HAP-1 (cell line): ENCODE results near the gene RFLNA.

Source experiments
- DNase-seq, 2 experiments: peaks; one replicate each; pipeline ENCODE4 v3.0.0-alpha.2; 2016 to 2020; ENCODE audit warnings: low spot score in 2 of 2
- H3K27me3 ChIP-seq: fragments of 250-450 bp; sonication (Bioruptor Pico); 2 replicates; pipeline ENCODE4 v1.5.1; 2020; ENCODE audit warnings: low read depth, mild to moderate bottlenecking, moderate library complexity
- H3K36me3 ChIP-seq: fragments of 250-450 bp; sonication (Bioruptor Pico); replicated peaks from 2 replicates; pipeline ENCODE4 v1.5.1; 2020; ENCODE audit warnings: mild to moderate bottlenecking
- H3K4me1 ChIP-seq: fragments of 250-450 bp; sonication (Bioruptor Pico); 2 replicates; pipeline ENCODE4 v1.5.1; 2020; ENCODE audit warnings: mild to moderate bottlenecking
- H3K4me3 ChIP-seq: fragments of 250-450 bp; sonication (Bioruptor Pico); 2 replicates; pipeline ENCODE4 v1.5.1; 2020; ENCODE audit warnings: mild to moderate bottlenecking, moderate library complexity
- H3K9me3 ChIP-seq: fragments of 250-450 bp; sonication (Bioruptor Pico); 2 replicates; pipeline ENCODE4 v1.5.1; 2020; ENCODE audit warnings: mild to moderate bottlenecking, moderate library complexity
- in situ Hi-C: fragments of 300-500 bp; cut with MboI; formaldehyde crosslinking; loops from 3 replicates; pipeline ENCODE4 v1.14.3; 2020; ENCODE audit warnings: low sequenced_read_pairs, inconsistent platforms, mixed read lengths

Gene RFLNA

DNA sequence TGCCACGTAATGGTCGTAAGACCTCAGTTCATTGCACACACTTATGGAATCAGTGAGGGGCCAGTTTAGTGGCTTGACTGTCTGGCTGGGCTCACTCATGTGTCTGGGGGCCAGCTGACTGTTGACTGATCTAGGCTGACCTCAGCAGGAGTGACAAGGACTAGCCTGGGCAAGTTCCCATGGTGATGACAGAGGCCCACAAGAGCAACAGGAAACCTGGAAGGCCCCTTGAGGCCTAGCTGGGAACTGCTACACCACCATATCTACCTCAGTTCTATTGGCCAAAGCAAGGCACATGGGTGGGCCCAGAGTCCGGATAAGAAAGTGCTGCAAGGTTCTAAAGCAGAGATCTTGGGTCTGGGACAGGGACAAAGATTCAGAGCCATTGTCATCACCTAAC lies 21.3 kb upstream of the RFLNA start:
- Histone ChIP-seq H3K4me3 (no peak overlapping the region), H3K4me1 (no peaks in the 10 kb centered on the region), H3K36me3 (no peaks in the 10 kb centered on the region), H3K9me3 (no peaks in the 10 kb centered on the region; the same call in 1 of the 2 replicates), H3K27me3 (peaks cover 3% of the 10 kb centered on the region; the same call in 1 of the 2 replicates)
- in situ Hi-C loops, result no loop called here
- peak; percentile 38 to 75 for DNase-seq

GRCh38 chr12:124276337-124276736 lies 18.6 kb upstream of the RFLNA start:
- DNase-seq, result no peak
- H3K4me3 ChIP-seq, result no peak overlapping the region
- no peaks in the 10 kb centered on the region for H3K36me3 ChIP-seq
- H3K4me1 ChIP-seq, result no peaks in the 10 kb centered on the region
- in situ Hi-C loops, result no loop called here
- no peaks in the 10 kb centered on the region; the same call in 1 of the 2 replicates for H3K9me3 ChIP-seq
- H3K27me3 ChIP-seq, result peaks cover 6% of the 10 kb centered on the region

GRCh38 chr12:124277394-124278241 lies 17.3 kb upstream of the RFLNA start:
- no peak overlapping the region for H3K4me3 ChIP-seq
- H3K4me1 ChIP-seq, result no peaks in the 10 kb centered on the region
- DNase-seq, result no peak
- H3K9me3 ChIP-seq, result no peaks in the 10 kb centered on the region; the same call in 1 of the 2 replicates
- H3K36me3 ChIP-seq, result no peaks in the 10 kb centered on the region
- in situ Hi-C loops, result no loop called here
- H3K27me3 ChIP-seq, result peaks cover 9% of the 10 kb centered on the region

DNA sequence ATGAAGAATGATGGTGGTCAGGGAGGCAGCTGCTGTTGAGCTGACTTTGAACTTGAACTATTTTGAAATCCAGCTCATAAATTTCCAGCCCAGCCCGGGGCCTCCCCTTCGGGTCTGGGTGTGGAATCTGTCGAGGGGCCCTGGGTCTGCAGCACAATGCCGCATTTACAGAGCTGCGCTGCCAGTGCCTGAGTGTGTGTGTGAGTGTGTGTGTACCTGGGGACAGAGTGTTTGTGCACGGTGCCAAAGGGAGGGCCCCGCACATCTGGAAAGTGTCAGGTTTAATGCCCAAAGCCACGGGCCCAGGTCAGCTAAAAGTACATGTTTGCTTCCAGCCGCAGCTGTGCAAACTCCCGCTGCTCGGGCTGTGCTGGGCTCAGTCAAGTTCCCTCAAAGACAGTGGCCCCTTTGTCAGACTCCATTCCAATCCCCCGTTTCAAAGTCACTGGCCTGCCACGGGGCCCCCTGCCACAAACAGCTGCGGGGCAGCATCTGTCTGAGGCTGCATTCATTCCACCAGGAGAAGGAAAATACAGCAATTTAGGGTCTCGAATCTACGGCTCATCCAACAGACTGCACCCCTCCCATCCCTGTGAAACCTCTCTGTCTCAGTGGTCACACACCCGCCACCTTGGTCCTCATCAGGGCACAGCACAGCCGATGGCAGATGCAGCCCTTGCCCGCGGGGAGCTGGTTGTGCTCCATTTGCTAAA lies 16.3 kb upstream of the RFLNA start:
- H3K4me1 ChIP-seq, result no peaks in the 10 kb centered on the region
- no peak for DNase-seq

DNA sequence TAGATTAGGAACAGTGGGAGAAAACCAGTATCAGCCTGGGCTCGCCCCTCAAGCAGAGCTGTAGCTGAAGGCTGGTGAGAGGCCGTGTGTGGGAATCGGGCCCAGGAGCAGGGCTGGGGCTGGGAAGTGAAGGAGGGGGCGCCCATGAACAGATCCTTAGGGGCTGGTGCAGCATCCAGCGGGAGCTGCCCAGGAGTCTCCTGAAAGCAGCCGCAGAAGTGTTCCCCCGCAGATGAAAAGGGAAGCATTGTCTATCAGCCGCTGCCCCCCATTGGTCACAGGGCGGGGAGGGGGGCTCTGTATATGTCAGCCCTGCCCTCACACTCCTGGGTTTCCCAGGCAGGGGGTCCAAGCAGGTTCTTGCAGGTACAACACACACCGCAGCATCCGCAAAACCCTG lies 15.6 kb upstream of the RFLNA start:
- Histone ChIP-seq H3K36me3 (no peaks in the 10 kb centered on the region), H3K4me1 (peaks cover 3% of the 10 kb centered on the region; the same call in 1 of the 2 replicates), H3K9me3 (peaks cover 4% of the 10 kb centered on the region), H3K27me3 (peaks cover 15% of the 10 kb centered on the region), H3K4me3 (no peak overlapping the region)
- in situ Hi-C loops, result no loop called here
- DNase-seq, result no peak

More for the DNA sequence above, 16.3 kb upstream of the RFLNA start:
- in situ Hi-C loops, result no loop called here
- H3K36me3 ChIP-seq, result no peaks in the 10 kb centered on the region
- H3K9me3 ChIP-seq, result no peaks in the 10 kb centered on the region; the same call in 1 of the 2 replicates
- no peak overlapping the region for H3K4me3 ChIP-seq
- H3K27me3 ChIP-seq, result peaks cover 9% of the 10 kb centered on the region

DNA sequence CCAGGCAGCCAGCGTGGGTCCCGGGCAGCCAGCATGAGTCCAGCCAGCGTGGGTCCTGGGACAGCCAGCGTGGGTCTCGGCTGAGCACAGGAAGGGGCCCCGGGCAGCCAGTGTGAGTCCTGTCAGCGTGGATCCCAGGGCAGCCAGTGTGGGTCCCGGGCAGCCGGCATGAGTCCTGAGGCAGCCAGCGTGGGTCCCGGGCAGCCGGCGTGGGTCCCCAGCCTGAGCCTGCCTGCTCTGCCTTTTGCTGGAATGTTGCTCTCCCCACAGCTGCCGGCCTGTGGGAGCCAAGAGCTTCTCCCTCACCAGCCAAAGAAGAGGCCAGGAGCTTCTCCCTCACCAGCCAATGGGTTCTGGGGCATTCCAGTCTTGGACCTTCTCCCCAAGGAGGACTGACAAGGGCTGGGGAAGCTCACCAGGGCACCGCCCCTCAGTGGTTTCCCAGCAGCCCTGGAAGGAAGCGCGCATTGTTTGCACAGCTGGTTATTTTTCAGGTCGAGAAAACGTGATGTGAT lies 15.0 kb upstream of the RFLNA start:
- Histone ChIP-seq H3K27me3 (peaks cover 16% of the 10 kb centered on the region), H3K4me3 (no peak overlapping the region), H3K36me3 (no peaks in the 10 kb centered on the region), H3K4me1 (peaks cover 3% of the 10 kb centered on the region; the same call in 1 of the 2 replicates), H3K9me3 (peaks cover 6% of the 10 kb centered on the region)
- in situ Hi-C loops, result no loop called here
- DNase-seq, result no peak

DNA sequence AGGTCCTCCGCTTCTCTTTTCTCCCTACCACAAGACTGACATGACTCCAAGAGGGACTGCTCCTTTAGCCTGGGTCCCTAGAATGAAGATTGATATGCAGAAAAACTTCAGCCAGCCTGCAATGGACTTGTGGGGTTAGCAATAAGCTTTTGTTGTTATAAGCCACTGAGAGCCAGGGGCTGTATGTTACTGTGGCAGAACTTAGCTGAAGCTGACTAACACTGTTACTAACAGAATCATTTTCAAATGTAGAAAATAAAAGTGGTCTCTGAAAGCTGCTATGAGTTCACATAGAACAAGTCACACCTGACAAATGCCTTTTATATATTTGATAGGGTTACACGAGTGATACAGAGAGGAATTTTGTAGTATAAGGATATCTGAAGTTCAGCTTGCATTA lies 13.6 kb upstream of the RFLNA start:
- in situ Hi-C loops, result no loop called here
- no peak overlapping the region for H3K4me3 ChIP-seq
- DNase-seq, result no peak
- no peaks in the 10 kb centered on the region for H3K36me3 ChIP-seq
- H3K27me3 ChIP-seq, result peaks cover 16% of the 10 kb centered on the region
- H3K4me1 ChIP-seq, result peaks cover 3% of the 10 kb centered on the region; the same call in 1 of the 2 replicates
- peaks cover 6% of the 10 kb centered on the region for H3K9me3 ChIP-seq

- Histone ChIP-seq H3K27me3 (peaks cover 13% of the 10 kb centered on the region), H3K4me3 (no peak overlapping the region), H3K9me3 (peaks cover 6% of the 10 kb centered on the region)
Observed at GRCh38 chr12:124282287-124282686, 12.6 kb upstream of the RFLNA start.

GRCh38 chr12:124283326-124283725 lies 11.6 kb upstream of the RFLNA start:
- peaks cover 15% of the 10 kb centered on the region for H3K27me3 ChIP-seq
- peaks cover 6% of the 10 kb centered on the region for H3K9me3 ChIP-seq
- no peak for DNase-seq
- no peak overlapping the region for H3K4me3 ChIP-seq
- H3K4me1 ChIP-seq, result peaks cover 5% of the 10 kb centered on the region; the same call in 1 of the 2 replicates
- no peaks in the 10 kb centered on the region for H3K36me3 ChIP-seq
- in situ Hi-C loops, result no loop called here

More at GRCh38 chr12:124282287-124282686, 12.6 kb upstream of the RFLNA start:
- no peak for DNase-seq
- in situ Hi-C loops, result no loop called here
- H3K36me3 ChIP-seq, result no peaks in the 10 kb centered on the region
- peaks cover 5% of the 10 kb centered on the region; the same call in 1 of the 2 replicates for H3K4me1 ChIP-seq

DNA sequence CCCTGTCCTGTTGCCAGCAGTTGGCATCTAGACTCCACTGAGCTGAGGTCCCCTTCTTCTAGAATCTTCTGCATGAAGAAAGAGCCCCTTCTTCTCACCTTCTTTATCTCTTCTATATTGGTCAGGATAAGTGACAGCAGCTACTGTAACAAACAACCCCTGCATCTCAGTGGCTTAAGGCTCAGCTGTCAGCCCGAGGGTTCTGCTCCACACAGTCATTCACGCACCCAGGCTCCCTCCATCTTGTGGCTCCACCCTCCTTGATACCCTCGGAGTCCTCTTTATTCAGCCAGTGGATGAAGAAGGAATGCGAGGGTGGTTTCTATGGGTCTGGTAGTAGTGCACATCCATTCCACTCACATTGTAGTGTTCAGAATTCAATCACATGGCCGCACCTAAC lies 10.5 kb upstream of the RFLNA start:
- Histone ChIP-seq H3K9me3 (peaks cover 6% of the 10 kb centered on the region), H3K4me1 (peaks cover 5% of the 10 kb centered on the region; the same call in 1 of the 2 replicates), H3K27me3 (peaks cover 15% of the 10 kb centered on the region), H3K4me3 (no peak overlapping the region), H3K36me3 (no peaks in the 10 kb centered on the region)
- DNase-seq, result no peak
- in situ Hi-C loops, result no loop called here

DNA sequence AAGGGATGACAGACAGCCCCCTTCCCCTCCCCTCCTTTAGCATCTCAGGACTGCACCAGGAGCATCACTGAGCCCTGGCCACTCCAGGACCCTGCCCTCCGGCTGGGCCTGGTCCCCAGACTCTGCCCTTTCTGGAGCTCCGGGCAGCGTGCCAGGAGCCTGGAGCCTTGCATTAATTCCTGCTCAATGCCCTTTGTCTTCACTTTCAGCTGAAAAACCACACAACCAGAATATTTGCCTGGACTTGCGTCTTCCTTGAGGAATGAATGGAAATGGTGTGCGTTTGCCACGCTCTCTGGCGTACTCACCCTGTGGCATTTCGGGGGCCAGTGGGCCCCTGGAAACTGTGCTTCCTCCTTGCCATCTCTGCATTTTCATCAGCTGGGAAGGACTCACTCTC lies 8.5 kb upstream of the RFLNA start:
- Histone ChIP-seq H3K4me3 (no peak overlapping the region), H3K27me3 (peaks cover 12% of the 10 kb centered on the region), H3K4me1 (peaks cover 5% of the 10 kb centered on the region; the same call in 1 of the 2 replicates), H3K9me3 (peaks cover 6% of the 10 kb centered on the region), H3K36me3 (no peaks in the 10 kb centered on the region)
- peak; percentile 42 to 68 for DNase-seq
- in situ Hi-C loops, result no loop called here

DNA sequence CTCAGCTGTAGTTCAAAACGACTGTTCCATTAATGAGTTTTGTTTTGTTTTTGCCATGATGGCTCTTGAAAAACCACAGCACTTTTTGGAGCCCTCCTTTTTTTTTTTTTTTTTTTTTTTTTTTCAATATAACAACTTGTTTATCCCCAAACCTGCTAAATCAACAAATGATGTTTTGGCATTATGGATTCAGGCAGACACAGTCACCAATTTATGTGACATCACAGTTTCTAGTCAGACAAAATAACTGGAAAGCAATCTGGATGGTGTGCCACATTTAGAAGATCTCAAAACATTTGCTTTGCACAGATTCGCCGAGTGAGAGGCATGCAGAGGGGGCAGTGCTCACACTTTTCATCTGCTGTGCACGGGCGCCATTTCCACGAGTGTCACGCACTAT lies 7.9 kb upstream of the RFLNA start:
- no peak for DNase-seq
- Histone ChIP-seq H3K4me3 (no peak overlapping the region), H3K27me3 (peaks cover 9% of the 10 kb centered on the region; the same call in 1 of the 2 replicates), H3K9me3 (peaks cover 6% of the 10 kb centered on the region), H3K36me3 (no peaks in the 10 kb centered on the region), H3K4me1 (peaks cover 5% of the 10 kb centered on the region; the same call in 1 of the 2 replicates)
- in situ Hi-C loops, result no loop called here

DNA sequence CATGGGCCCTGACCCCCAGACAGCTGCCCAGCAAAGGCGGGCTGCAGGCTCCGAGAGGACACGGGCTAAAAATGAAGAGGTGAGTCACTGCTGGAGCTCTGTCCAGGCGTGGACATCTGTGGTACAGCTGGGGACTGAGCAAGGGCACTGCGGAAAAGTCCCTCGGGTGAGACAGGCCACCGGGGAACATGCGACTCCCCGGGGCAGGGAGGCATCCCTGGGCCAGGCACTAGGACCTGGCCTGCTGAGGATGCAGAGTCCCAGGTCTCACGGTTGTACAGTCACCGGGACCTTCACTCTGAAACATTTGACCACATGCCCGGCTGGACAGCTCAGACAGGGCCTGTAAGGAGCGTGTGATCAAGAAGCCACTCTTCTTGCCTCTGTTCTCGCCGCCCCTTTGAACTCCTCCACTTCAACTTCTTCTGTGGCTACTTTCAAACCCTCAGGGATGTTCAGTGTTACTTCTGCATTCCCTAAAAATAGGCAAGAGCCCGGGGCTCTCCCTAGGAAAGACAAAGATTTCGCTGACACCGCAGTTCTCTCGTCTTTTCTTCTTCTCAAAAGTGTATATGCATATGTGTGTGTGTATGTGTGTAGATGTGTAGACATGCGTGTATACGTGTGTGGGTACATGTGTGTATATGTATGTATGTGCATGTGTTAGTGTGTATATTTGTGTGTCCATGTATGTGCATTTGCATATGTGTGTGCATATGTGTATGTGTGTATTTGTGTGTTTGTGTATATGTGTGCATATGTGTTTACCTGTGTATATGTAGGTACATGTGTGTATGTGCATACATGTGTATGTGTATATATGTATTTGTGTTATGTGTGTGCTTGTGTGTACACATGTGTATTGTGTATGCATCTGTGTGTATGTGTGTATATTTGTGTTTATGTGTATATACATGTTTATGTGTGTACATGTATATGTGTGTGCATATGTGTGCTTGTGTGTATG lies 5.0 kb upstream of the RFLNA start:
- no peak for DNase-seq
- H3K27me3 ChIP-seq, result peaks cover 2% of the 10 kb centered on the region; the same call in 1 of the 2 replicates
- in situ Hi-C loops, result no loop called here

More for the DNA sequence above, 5.0 kb upstream of the RFLNA start:
- Histone ChIP-seq H3K9me3 (no peaks in the 10 kb centered on the region), H3K36me3 (no peaks in the 10 kb centered on the region), H3K4me3 (no peak overlapping the region), H3K4me1 (peaks cover 2% of the 10 kb centered on the region; the same call in 1 of the 2 replicates)
